Uterus (tissue), 2 donors: ENCODE measurements around the gene ADCY9.

ENCODE experiments used
- CTCF ChIP-seq, 4 experiments: fragments of 200-600 bp in 2 of 4; fragments of 450-650 bp in 2 of 4; sonication (generic) in 2 of 4; IDR thresholded peaks; one replicate each; pipeline ENCODE4 v1.5.1; 2016 to 2019; ENCODE audit warnings: antibody characterized with exemption in 4 of 4, mild to moderate bottlenecking in 2 of 4, moderate library complexity in 1 of 4
- POLR2A ChIP-seq, 2 donors: fragments of 450-650 bp; IDR thresholded peaks; one replicate each; pipeline ENCODE4 v1.6.1; 2016; ENCODE audit warnings: antibody characterized with exemption in 2 of 2, mild to moderate bottlenecking in 1 of 2, moderate library complexity in 1 of 2

- no peak for TF ChIP-seq CTCF (IDR thresholded peaks at IDR 0.05)
- no peak for TF ChIP-seq POLR2A (IDR thresholded peaks at IDR 0.05)
These were observed 30.8 kb downstream of the ADCY9 start for GRCh38 chr16:4085405-4085970.
